ENCODE measurements around the gene ZNF618.

The ZNF618 gene

GRCh38 chr9:113963696-113964494 lies 87.8 kb downstream of the ZNF618 start:
- FAIRE-seq = no peak

GRCh38 chr9:113964495-113965170 lies 88.5 kb downstream of the ZNF618 start:
- FAIRE-seq = no peak

GRCh38 chr9:113966394-113966793 lies 90.3 kb downstream of the ZNF618 start:
- no peak for FAIRE-seq

- no peak for FAIRE-seq
Measured at GRCh38 chr9:113967380-113967779, 91.3 kb downstream of the ZNF618 start.

GRCh38 chr9:113969343-113969742 lies 93.2 kb downstream of the ZNF618 start:
- no peak for FAIRE-seq

GRCh38 chr9:113973226-113973625 lies 97.1 kb downstream of the ZNF618 start:
- no peak for FAIRE-seq

- no peak for FAIRE-seq
Measured at GRCh38 chr9:113973963-113974413, 97.9 kb downstream of the ZNF618 start.

- FAIRE-seq = no peak
Measured at GRCh38 chr9:113976915-113977314, 100.8 kb downstream of the ZNF618 start.

GRCh38 chr9:113978725-113979342 lies 102.7 kb downstream of the ZNF618 start:
- FAIRE-seq = no peak

GRCh38 chr9:113979343-113980127 lies 103.4 kb downstream of the ZNF618 start:
- no peak for FAIRE-seq

- FAIRE-seq = no peak
Measured at GRCh38 chr9:113984639-113985380, 108.7 kb downstream of the ZNF618 start.

- FAIRE-seq = no peak
Measured at GRCh38 chr9:113985968-113986585, 110.0 kb downstream of the ZNF618 start.

GRCh38 chr9:113986931-113987330 lies 110.8 kb downstream of the ZNF618 start:
- FAIRE-seq = no peak

- no peak for FAIRE-seq
Measured at GRCh38 chr9:113987526-113987925, 111.4 kb downstream of the ZNF618 start.

GRCh38 chr9:113988385-113989016 lies 112.4 kb downstream of the ZNF618 start:
- no peak for FAIRE-seq

- no peak for FAIRE-seq
Measured at GRCh38 chr9:113989017-113989713, 113.1 kb downstream of the ZNF618 start.

GRCh38 chr9:113989714-113990569 lies 113.8 kb downstream of the ZNF618 start:
- no peak for FAIRE-seq

GRCh38 chr9:113990570-113990907 lies 114.4 kb downstream of the ZNF618 start:
- no peak for FAIRE-seq

GRCh38 chr9:113990975-113991471 lies 114.9 kb downstream of the ZNF618 start:
- no peak for FAIRE-seq

- no peak for FAIRE-seq
Measured at GRCh38 chr9:113991714-113992113, 115.6 kb downstream of the ZNF618 start.
